ENCODE data around the gene INTS11. TPM values are rescaled to one million over a fixed set of nuclear protein-coding genes. Genes with fewer than 3 reads are reported as not detected.

INTS11 gene
- total RNA-seq, 3 donors from 2014 or later (not counting 1 experiment from before 2014, with no cell fraction given), result 150 to 189 (median 181) TPM

DNA sequence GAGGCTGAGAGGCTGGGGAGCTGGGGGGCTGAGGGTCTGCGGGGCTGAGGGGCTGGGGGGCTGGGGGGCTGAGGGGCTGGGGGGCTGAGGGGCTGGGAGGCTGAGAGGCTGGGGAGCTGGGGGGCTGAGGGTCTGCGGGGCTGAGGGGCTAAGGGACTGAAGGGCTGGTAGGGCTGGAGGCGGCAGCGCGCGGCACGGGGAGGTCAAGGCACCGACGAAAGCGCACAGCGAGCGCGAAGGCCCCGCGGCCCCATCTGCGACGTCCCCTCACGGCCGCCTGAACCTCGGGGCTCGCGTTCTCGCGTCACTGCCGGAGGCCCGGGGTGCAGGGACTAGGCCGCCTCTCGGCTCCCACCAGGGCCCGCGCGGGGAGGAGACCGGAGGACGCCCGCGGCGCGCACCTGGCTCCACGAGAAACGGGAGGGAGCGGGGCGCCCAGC lies 356 bp downstream of the INTS11 start:
- Mint-ChIP-seq H3K4me3 (peak overlapping the region; percentile 93), H3K9me3 (no peaks in the 10 kb centered on the region), H3K36me3 (no peaks in the 10 kb centered on the region), H3K27me3 (ENCODE audit: low read depth in 2 of 2) (no peaks in the 10 kb centered on the region), H3K4me1 (peaks cover 20 to 44% of the 10 kb centered on the region in 2 donors), H3K27ac (peak overlapping the region; percentile 80 to 90)
- Histone ChIP-seq H3K27ac (ENCODE audit: low read length) (peak overlapping the region; percentile 38), H3K4me3 (ENCODE audit: low read length) (peak overlapping the region; percentile 64), H3K9me3 (ENCODE audit: control insufficient read depth, insufficient read depth, low read length) (no peaks in the 10 kb centered on the region), H3K36me3 (ENCODE audit: control insufficient read depth, insufficient read depth, low read length) (peaks cover 14% of the 10 kb centered on the region), H3K4me1 (ENCODE audit: control insufficient read depth, insufficient read depth, low read length) (peaks cover 37% of the 10 kb centered on the region), H3K27me3 (ENCODE audit: control insufficient read depth, insufficient read depth, low read length) (no peaks in the 10 kb centered on the region)
- DNase-seq, result no peak
- 0% methylated on average over 40 of the region's 41 CpGs for WGBS (ENCODE audit: insufficient coverage)
- intact Hi-C loops (cut with micrococcal nuclease), result no loop called here
- TF ChIP-seq, protein P1, sequence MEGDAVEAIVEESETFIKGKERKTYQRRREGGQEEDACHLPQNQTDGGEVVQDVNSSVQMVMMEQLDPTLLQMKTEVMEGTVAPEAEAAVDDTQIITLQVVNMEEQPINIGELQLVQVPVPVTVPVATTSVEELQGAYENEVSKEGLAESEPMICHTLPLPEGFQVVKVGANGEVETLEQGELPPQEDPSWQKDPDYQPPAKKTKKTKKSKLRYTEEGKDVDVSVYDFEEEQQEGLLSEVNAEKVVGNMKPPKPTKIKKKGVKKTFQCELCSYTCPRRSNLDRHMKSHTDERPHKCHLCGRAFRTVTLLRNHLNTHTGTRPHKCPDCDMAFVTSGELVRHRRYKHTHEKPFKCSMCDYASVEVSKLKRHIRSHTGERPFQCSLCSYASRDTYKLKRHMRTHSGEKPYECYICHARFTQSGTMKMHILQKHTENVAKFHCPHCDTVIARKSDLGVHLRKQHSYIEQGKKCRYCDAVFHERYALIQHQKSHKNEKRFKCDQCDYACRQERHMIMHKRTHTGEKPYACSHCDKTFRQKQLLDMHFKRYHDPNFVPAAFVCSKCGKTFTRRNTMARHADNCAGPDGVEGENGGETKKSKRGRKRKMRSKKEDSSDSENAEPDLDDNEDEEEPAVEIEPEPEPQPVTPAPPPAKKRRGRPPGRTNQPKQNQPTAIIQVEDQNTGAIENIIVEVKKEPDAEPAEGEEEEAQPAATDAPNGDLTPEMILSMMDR (IDR thresholded peaks at IDR 0.05), result no peak
- peak; percentile 36 to 45 (median 37) for ATAC-seq

DNA sequence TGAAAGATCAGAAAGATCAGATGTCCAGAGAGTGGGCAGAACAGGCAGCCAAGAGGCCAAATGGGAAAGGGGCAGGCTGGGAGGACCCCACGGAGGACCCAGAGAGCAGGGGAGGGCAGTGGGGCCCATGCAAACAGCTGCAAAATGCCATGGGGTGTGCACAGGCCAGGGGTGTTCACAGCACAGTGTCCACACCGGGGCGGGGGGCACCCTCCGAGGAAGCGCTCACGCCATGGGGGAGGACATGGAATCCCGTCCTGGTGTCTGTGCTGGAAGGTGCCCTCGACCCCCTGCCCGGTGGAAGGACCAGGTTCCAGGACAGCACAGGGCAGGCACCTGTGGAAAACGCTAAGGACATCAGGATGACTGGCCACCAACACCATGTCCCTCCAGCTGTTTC lies 1.5 kb downstream of the INTS11 start:
- ATAC-seq, result no peak
- Histone ChIP-seq H3K27ac (ENCODE audit: low read length) (no peak overlapping the region), H3K9me3 (ENCODE audit: control insufficient read depth, insufficient read depth, low read length) (no peaks in the 10 kb centered on the region), H3K27me3 (ENCODE audit: control insufficient read depth, insufficient read depth, low read length) (no peaks in the 10 kb centered on the region), H3K36me3 (ENCODE audit: control insufficient read depth, insufficient read depth, low read length) (peaks cover 19% of the 10 kb centered on the region), H3K4me3 (ENCODE audit: low read length) (no peak overlapping the region), H3K4me1 (ENCODE audit: control insufficient read depth, insufficient read depth, low read length) (peaks cover 37% of the 10 kb centered on the region)
- Mint-ChIP-seq H3K36me3 (no peaks in the 10 kb centered on the region), H3K27ac (no peak overlapping the region), H3K4me3 (peak overlapping the region; percentile 82), H3K4me1 (peaks cover 20 to 48% of the 10 kb centered on the region in 2 donors), H3K27me3 (ENCODE audit: low read depth in 2 of 2) (no peaks in the 10 kb centered on the region), H3K9me3 (no peaks in the 10 kb centered on the region)
- intact Hi-C loops (cut with micrococcal nuclease), result no loop called here
- 96% methylated on average over 10 of the region's 10 CpGs for whole genome bisulfite sequencing (ENCODE audit: insufficient coverage)
- no peak for DNase-seq
- TF ChIP-seq, protein P1 (IDR thresholded peaks at IDR 0.05), result no peak

DNA sequence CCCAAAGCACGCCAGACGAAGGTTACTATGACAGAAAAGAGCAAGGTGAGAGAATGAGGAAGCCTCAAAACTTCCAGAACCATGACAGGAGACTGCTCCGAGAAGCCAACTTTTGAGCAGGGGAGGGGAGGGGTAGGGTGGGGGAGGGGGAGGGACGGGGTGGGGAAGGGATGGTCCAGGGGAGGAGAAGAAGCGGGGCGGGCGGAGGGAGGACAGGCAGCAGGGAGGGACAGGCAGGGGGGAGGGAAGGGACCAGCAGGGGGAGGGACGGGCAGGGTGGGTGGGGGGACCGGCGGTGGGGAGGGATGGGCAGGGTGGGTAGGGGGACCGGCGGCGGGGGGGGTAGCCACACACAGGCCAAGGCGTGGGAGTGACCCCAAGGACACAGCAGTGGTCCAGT lies 2.0 kb downstream of the INTS11 start:
- ATAC-seq (no peak), DNase-seq (no peak)
- intact Hi-C loops (cut with micrococcal nuclease), result no loop called here
- Mint-ChIP-seq H3K4me3 (peak overlapping the region; percentile 28), H3K27me3 (ENCODE audit: low read depth in 2 of 2) (no peaks in the 10 kb centered on the region), H3K27ac (peak overlapping the region in 1 of 2 donors; percentile 74), H3K36me3 (no peaks in the 10 kb centered on the region), H3K4me1 (peaks cover 20 to 48% of the 10 kb centered on the region in 2 donors), H3K9me3 (no peaks in the 10 kb centered on the region)
- no peaks in the 10 kb centered on the region for H3K9me3 ChIP-seq (ENCODE audit: control insufficient read depth, insufficient read depth, low read length)
- TF ChIP-seq, protein P1 (IDR thresholded peaks at IDR 0.05), result no peak
- WGBS (ENCODE audit: insufficient coverage), result 90% methylated on average over 6 of the region's 14 CpGs
- H3K4me1 ChIP-seq (ENCODE audit: control insufficient read depth, insufficient read depth, low read length), result peaks cover 37% of the 10 kb centered on the region
- peaks cover 16% of the 10 kb centered on the region for H3K36me3 ChIP-seq (ENCODE audit: control insufficient read depth, insufficient read depth, low read length)
- no peaks in the 10 kb centered on the region for H3K27me3 ChIP-seq (ENCODE audit: control insufficient read depth, insufficient read depth, low read length)
- H3K27ac ChIP-seq (ENCODE audit: low read length), result no peak overlapping the region
- H3K4me3 ChIP-seq (ENCODE audit: low read length), result no peak overlapping the region

DNA sequence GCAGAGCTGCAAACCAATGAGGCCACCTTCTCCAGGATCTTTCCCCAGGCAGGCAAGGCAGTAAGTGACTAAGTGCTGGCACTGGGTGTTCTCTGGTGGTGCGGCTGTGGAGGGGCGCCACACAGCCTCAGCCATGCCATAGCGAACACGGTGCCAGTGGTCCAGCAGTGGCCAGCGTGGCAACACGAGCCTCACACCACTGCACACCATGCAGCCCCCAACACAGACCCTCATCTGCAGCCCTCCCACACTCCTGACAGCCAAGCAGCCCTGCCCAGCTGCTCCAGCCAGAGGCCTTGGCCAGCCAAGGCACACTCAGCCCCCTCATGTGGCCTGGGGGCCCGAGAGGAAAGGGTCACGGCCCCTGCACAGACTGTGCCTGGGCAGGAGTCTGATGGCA lies 3.0 kb downstream of the INTS11 start:
- H3K36me3 ChIP-seq (ENCODE audit: control insufficient read depth, insufficient read depth, low read length), result peaks cover 16% of the 10 kb centered on the region
- peaks cover 20 to 48% of the 10 kb centered on the region in 2 donors for H3K4me1 Mint-ChIP-seq
- H3K27me3 Mint-ChIP-seq (ENCODE audit: low read depth in 2 of 2), result no peaks in the 10 kb centered on the region
- no peak overlapping the region for H3K4me3 Mint-ChIP-seq
- H3K36me3 Mint-ChIP-seq, result no peaks in the 10 kb centered on the region
- TF ChIP-seq, protein P1 (IDR thresholded peaks at IDR 0.05), result no peak
- DNase-seq (no peak), ATAC-seq (no peak)
- no peaks in the 10 kb centered on the region for H3K27me3 ChIP-seq (ENCODE audit: control insufficient read depth, insufficient read depth, low read length)
- intact Hi-C loops (cut with micrococcal nuclease), result no loop called here
- no peaks in the 10 kb centered on the region for H3K9me3 ChIP-seq (ENCODE audit: control insufficient read depth, insufficient read depth, low read length)
- peaks cover 36% of the 10 kb centered on the region for H3K4me1 ChIP-seq (ENCODE audit: control insufficient read depth, insufficient read depth, low read length)
- WGBS (ENCODE audit: insufficient coverage), result 93% methylated on average over 8 of the region's 8 CpGs
- H3K9me3 Mint-ChIP-seq, result no peaks in the 10 kb centered on the region
- no peak overlapping the region for H3K27ac ChIP-seq (ENCODE audit: low read length)
- H3K27ac Mint-ChIP-seq, result no peak overlapping the region
- H3K4me3 ChIP-seq (ENCODE audit: low read length), result no peak overlapping the region
